ENCODE results near the gene TUBGCP2.
"Not testable (repeated sequence)": the region's sequence is repeated elsewhere in the genome, so short reads cannot be mapped to it uniquely, and the experiment has no call there.

The TUBGCP2 gene

DNA sequence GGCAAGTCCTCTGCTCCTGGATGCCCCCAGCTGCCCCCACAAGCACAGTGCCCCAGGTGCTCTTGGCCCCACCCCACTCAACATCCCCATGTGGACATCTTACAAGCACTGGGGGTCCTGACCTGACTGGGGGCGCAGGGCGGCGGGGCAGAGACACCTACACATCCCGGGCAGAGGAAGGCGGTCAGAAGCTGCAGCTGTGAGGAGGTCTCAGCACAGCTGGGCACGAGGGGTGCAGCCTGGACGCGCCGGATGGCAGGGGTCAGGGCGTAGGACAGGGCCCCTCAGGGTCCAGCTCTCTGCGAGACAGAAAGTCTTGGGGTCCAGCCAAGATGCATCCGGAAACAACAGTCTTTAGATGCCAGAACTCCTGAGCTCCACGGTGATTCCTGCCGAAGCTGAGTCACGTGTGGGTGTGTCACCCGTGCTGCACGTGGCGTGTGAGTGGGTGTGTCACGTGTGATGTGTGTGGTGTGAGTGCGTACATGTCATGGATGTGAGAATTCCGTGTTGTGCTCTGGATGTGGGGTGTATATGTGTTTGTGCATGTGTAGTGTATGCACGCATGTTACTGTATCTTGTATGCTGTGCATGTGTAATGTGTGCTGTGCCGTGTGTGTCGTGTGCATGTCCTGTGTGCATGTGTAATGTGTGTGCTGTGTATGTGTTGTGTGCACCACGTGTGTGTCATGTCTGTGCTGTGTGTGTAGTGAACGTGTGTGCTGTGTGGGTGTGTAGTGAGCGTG lies 65.9 kb downstream of the TUBGCP2 start:
- DNase-seq = no peak

DNA sequence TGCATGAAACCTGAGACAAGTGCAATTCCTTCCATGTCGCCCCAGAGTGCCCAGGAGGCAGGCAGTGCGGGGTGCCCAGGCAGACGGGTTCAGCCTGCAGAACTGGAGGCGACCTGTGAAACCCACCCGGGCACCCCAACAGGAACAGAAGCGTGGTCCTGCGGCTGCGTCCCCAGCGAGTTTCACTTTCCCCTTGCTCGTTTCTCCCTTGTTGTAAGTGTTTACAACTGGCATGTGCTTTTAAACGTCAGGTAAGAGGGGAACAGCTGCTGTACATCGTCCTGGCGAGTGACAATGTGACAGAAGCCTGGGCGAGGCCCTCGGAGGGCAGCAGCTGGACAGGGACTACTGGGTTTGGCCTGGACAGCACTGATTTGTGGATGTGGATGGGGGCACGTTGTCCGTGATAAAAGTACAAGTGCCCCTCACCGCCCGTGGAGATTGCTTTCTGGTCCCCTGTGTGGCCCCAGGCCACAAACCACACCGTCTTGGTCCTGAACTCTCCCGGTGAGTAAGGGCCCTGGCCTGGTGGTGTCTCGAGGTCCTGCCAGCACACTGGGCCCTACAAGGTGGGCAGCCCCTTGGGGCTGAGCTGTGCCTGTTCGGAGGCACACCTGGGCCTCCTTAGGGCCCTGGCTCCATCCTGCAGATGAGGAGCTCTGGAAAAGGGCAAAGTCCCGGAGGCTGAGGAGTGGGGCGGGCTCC lies 67.0 kb downstream of the TUBGCP2 start:
- DNase-seq = no peak

GRCh38 chr10:133239990-133240389 lies 68.7 kb downstream of the TUBGCP2 start:
- no peak for DNase-seq

- no peak for DNase-seq
These were observed 70.2 kb downstream of the TUBGCP2 start for GRCh38 chr10:133238466-133238804.

DNA sequence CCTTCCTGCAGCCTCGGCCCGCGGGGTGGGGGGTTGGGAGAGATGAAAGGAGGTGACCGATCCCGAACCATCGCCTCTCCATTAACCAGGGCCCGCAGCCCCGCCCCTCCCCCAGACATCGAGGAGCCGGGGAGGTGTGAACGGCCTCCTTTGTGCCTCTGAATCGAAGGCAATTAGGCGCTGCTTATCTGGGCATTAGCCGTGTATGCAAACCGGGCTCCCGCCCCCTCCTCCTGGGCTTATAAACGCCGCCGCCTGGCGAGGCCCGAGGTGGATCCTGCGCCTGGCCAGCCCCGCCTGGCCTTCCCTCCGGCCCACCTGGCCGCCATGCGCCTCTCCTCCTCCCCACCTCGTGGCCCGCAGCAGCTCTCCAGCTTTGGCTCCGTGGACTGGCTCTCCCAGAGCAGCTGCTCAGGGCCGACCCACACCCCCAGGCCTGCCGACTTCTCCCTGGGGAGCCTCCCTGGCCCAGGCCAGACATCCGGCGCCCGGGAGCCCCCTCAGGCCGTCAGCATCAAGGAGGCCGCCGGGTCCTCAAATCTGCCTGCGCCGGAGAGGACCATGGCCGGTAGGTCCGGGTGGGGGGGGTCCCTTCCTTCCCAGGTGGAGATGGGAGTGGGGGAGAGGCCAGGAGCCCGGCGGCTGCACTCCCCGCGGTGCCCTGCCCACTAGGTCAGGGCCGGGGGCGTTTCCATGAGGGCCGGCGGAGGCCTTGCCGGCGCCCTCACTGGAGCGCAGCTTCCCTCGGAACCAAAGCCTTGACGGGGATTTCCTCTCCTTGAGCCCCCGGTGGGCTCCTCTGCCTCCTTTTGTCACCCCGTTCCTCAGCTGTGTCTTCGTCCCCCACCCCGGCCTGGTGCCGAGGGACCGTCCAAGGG lies 70.8 kb downstream of the TUBGCP2 start, which contains the start of gene VENTX:
TSS of gene VENTX (plus strand) at position 268 of the 878 bp plus-strand sequence. CDS start at position 328, 60 bp downstream.
- DNase-seq = no peak

DNA sequence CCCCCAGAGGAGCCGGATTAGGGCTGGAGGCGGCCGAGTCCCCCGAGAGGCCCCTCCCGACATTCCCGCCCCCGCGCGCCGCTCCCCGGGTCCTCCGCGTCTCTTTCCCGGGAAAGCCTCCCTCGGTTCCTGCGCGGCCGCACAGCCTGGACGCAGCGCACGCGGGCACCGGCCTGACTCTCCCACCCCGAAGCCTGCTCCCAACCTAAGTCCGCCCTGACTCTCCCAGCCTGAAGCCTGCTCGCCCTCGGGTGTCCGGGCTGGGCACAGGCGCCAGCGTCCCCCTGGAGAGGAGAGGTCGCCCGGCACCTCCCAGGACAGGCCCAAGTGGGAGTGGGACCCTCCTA lies 71.5 kb downstream of the TUBGCP2 start:
- no peak for DNase-seq

DNA sequence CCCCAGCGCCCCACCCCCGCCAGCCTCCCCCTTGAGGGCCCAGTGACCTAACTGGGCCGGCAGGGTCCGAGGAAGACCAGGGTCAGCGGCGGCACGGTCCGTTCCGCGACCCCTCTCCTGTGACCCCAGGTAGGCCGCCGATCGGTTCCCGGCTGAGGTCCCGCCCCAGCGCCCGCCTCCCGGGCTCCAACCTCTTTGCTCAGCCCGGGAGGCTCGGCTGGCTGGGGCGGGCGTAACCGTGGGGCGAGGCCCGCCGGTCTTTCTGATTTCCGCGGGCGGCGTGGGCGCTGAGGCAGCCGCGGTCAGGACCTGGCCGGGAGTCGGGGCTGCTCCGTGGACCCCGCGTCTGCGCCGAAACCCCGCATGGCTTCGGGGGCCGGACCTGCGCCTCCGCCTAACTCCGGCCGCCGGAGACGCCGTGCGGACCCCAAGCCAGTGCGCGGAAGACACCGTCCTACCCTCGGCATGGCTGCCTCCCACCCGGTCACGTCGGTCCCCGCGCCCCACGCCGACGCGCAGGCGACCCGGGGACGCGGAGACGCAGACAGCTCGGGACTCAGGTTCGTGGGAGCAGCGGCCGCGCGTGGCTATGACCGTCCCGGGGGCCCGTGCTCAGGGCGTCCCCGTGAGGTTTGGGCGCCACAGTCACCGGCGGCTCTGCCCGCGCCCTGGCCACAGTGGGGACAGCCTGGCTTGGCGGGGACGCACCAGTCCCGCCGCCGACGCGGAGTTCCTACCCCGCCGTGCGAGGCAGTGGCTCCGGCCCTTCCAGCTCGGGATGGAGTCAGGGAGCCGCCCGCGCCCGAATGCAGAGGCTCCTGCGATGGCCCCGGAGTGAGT lies 72.1 kb downstream of the TUBGCP2 start:
- DNase-seq = no peak

- no peak for DNase-seq
These were observed 72.7 kb downstream of the TUBGCP2 start for GRCh38 chr10:133235932-133236331.

DNA sequence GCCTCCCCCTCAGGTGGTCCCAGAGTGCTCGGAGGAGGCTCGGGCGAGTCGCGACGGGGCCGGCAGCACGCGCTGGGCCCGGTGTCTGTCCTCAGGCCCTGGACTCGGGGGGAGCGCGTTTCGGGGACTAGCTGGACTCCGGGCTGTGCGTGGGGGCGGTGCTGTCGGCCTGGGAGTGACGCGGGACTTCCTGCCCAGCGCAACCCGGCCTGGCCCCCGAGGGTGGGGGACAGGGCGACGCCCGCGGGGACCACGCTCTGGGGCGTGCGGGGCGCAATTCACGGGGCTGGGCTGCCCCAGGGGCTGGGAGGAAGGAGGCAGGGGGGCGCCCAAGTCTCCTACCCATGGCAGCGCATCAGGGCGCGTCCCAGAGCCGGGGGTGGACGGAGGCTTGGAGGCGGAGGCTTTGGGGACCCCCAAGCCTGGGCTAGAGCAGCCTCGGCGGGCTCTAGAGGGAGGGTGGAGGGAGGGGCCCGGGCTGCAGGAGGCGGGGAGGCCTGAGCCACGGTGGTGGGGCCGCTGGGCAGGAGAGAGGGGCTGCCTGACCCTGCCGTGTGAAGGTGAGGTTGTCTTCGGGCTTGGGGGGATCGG lies 73.3 kb downstream of the TUBGCP2 start:
- DNase-seq = no peak

DNA sequence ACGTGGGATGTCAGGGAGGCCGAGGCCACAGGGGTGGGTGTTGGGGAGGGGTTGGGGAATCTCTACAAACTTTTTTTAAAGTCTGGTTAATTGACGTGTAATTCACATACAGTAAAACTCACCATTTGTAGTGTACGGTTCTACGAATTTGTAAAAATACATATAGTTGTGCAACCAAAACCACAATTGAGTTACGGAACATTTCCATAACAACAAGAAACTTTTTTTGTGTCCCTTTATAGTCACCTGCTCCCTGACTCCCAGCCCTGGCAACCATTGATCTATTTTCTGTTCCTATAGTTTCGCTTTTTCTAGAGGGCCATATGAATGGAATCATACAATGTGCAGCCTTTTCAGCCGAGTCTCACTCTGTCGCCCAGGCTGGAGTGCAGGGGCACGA lies 73.9 kb downstream of the TUBGCP2 start:
- not testable (repeated sequence) for DNase-seq

DNA sequence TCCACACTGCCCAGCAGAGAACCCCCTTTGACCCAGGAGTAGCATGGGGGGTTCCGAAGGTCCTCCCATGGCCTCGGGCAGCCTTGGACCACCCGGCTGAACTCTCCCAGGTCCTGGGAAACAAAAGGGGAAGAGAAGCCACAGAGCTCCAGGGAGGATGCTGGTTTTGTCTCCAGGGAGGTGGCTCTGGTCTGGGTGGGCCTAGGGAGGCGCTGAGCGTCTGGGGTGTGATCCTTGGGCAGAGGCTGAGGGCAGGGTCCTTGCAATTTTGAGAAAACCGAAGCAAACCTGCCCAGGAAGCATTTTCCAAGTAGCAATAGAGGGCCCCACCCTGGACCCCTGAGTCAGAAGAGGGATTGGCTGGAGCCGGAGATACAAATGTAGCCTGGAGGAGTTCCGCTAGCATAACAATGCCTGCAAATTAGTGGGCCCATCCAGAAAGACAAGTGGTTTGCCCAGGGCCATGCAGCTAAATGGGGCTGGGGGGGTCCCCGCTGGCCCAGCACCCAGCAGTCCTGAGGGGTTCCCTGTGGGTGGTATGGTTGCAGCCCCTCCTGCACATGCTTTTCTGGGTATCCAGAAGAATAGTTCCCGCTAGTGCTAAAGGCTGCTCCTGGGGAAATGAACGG lies 76.6 kb downstream of the TUBGCP2 start:
- DNase-seq = no peak

GRCh38 chr10:133231244-133231945 lies 77.3 kb downstream of the TUBGCP2 start:
- no peak for DNase-seq

DNA sequence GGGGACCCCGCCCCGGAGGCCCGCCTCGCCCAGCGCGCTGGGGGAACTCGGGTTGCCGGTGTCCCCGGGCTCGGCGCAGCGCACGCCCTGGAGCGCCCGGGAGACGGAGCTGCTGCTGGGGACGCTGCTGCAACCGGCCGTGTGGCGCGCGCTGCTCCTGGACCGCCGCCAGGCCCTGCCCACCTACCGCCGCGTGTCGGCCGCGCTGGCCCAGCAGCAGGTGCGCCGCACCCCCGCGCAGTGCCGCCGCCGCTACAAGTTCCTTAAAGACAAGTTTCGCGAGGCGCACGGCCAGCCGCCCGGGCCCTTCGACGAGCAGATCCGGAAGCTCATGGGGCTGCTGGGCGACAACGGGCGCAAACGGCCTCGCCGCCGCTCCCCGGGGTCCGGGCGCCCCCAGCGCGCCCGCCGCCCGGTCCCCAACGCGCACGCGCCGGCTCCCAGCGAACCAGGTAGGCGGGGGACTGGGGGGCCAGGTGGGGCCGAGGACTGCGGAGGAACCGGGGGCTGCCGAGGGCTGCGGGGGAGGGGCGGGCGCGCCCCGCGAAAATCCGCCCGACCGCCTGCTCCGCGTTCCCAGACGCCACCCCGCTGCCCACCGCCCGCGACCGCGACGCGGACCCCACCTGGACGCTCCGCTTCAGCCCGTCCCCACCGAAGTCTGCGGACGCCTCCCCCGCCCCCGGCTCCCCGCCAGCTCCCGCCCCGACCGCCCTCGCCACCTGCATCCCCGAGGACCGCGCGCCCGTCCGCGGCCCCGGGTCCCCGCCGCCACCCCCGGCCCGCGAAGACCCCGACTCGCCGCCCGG lies 78.1 kb downstream of the TUBGCP2 start:
- no peak for DNase-seq

GRCh38 chr10:133230044-133230361 lies 78.7 kb downstream of the TUBGCP2 start, which contains the start of gene UTF1:
Gene UTF1, plus strand, starts transcription at chr10:133230217. Its CDS starts 72 bp downstream, at chr10:133230289.
- DNase-seq = no peak

- no peak for DNase-seq
These were observed 79.2 kb downstream of the TUBGCP2 start for GRCh38 chr10:133229265-133230043.

Data from activated CD4-positive, alpha-beta T cell treated with anti-CD3 and anti-CD28 coated beads, Interleukin-2, amount 50 U/mL, for 16 hours (primary cell).